Head of caudate nucleus (tissue), 42 donors: Measurements from ENCODE around the gene GPBP1.
"Not testable (repeated sequence)": the region's sequence is repeated elsewhere in the genome, so short reads cannot be mapped to it uniquely, and the experiment has no call there.

Source experiments
- DNase-seq, 42 donors: peaks; one replicate each; pipeline versions ENCODE4 v3.0.0 to v3.0.0-alpha.2; 2020 to 2021; ENCODE audit warnings: mixed read lengths in 7 of 42
- intact Hi-C: fragments of 100-400 bp; cut with DNase I; formaldehyde crosslinking; loops from one replicate; pipeline ENCODE4 v1.15.0; 2022

The GPBP1 gene, protein sequence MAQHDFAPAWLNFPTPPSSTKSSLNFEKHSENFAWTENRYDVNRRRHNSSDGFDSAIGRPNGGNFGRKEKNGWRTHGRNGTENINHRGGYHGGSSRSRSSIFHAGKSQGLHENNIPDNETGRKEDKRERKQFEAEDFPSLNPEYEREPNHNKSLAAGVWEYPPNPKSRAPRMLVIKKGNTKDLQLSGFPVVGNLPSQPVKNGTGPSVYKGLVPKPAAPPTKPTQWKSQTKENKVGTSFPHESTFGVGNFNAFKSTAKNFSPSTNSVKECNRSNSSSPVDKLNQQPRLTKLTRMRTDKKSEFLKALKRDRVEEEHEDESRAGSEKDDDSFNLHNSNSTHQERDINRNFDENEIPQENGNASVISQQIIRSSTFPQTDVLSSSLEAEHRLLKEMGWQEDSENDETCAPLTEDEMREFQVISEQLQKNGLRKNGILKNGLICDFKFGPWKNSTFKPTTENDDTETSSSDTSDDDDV

GRCh38 chr5:57173319-57174127, at the start of gene GPBP1:
GPBP1 (plus strand) TSS chr5:57174059; CDS start chr5:57214131, 40,072 bp downstream.
- DNase-seq = peak; percentile 94 to 99 (median 98)
- intact Hi-C loops = loop anchor here (2.0 to 10.0 kb wide), 3 partner anchors 221 to 359 kb away; partner anchors contain the start of genes MAP3K1, MIER3 and SETD9

DNA sequence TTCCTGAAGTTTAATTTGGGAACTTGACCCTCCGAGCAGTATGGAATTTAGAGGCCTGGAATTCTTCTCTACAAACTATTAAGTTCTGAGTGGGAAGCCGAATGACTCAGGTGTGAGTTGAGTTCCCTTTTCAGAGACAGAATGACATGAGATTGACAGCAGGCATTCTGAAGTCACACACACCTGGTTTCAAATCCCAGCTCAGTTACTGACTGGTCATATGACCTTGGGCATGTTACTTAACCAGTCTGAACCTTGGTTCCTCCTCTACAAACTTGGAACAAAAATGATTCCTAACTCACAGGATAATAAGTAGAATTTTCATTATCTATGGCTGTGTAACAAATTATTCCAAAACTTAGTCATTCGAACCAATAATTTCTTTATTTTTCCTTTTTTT, 45.5 kb upstream of the GPBP1 start:
- no peak for DNase-seq
- intact Hi-C loops = no loop called here

DNA sequence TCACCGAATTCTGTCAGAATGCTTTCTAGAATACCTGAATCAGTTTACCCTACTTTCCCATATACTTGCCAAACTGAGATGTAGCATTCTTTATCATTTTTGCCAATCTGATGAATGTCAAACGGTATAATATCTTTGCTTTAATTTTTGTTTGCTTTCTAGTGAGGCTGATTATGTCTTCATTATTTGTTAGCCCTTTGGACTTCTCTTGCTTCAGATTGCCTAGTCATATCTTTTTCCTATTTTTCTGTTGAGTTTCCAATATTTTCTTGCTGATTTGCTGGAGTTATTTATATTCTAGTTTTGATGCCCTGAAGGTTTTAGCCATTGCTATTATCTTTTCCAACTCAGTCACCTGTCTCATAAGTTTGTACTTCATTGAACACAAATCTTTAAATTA, 40.3 kb upstream of the GPBP1 start:
- no peak for DNase-seq
- intact Hi-C loops = no loop called here

DNA sequence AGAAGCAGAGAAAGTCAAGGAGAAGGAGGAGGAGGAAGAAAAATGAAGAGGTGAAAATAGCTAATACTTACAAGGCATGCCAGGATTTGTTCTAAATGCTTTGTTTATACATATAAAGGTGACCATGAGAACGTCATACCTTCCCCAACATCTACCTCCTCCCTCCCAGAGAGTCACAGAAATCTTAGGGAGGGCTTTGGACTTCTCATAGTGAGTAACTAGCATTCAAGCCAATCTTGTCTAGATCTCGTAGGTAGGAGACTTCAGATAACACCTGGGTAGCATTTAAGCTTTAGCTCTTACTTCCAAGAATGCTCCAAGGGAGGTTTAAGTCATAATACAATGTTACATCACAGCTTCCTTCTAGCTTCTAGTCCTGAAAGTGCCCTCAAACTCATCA, 36.5 kb upstream of the GPBP1 start:
- intact Hi-C loops = no loop called here

GRCh38 chr5:57152316-57152715, 21.5 kb upstream of the GPBP1 start:
- DNase-seq = no peak
- intact Hi-C loops = no loop called here

More for the DNA sequence above, 36.5 kb upstream of the GPBP1 start:
- DNase-seq = no peak

GRCh38 chr5:57155033-57155432, 18.8 kb upstream of the GPBP1 start:
- no peak for DNase-seq
- intact Hi-C loops = no loop called here

DNA sequence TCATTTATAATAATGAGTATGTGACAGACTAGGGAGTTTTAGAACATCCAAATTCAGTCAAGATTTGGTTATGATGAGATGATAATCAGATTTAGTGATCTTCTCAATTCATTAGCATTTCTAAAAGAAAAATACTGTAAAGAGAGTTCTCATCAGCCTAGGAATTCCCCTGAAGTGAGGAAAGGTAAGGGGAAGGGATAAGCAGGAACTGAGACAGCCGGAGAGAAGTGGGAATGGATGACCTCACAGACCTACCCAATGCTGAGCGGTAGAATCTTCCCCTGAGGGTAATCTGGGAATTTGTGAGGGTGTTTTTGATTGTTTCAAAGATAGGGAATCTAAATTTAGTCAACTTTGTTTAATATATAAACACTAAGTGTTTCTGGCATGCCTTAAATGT, 16.7 kb upstream of the GPBP1 start:
- DNase-seq = no peak
- intact Hi-C loops = no loop called here

GRCh38 chr5:57157666-57158065, 16.2 kb upstream of the GPBP1 start:
- intact Hi-C loops = no loop called here
- no peak for DNase-seq

DNA sequence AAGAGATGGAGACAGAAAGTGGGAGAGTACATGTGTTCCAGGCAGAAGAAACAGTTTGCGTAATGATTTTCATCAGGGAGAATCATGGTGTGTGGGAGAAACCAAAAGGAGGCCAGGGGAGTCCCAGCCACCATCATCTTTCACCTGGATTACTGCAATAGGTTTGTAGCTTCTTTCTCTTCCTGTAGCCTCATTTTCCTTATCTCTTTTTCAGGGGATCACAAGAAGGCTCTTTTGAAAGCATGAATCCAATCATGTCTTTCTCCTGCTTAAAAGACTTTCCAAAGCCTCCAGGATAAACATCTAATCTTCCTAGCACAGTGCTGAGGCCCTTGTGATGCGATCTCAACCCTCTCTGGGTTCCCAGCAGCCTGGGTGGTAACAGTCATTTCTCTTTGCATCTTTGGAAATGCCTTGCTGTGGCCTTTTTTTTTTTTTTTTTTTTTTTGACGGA, 10.3 kb upstream of the GPBP1 start:
- DNase-seq = no peak
- intact Hi-C loops = no loop called here

GRCh38 chr5:57164124-57164523, 9.7 kb upstream of the GPBP1 start:
- no peak for DNase-seq
- intact Hi-C loops = no loop called here

GRCh38 chr5:57165171-57165570, 8.7 kb upstream of the GPBP1 start:
- DNase-seq, intact Hi-C loops: not testable (repeated sequence)

DNA sequence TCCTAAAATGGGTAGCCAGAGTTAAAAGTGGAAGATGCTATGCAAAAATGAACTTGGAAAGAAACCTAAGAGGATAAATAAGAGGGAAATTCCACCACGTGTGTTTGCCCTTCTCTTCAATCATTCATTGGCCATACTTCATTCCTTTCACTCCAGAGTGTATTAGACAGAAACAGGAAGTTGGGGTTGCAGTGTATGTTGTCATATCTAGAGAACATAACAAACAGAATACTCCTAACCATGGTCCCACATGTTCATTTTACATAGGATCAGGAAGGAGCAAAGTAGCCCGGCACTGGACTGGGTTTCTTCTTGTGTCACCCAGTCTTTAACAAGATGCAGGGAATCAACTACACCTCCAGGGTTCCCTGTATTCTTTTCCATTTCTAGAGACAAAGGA, 7.6 kb upstream of the GPBP1 start:
- intact Hi-C loops = no loop called here
- DNase-seq = no peak

- DNase-seq = no peak
- intact Hi-C loops = no loop called here
Observed at GRCh38 chr5:57167201-57167600, 6.7 kb upstream of the GPBP1 start.

- not testable (repeated sequence) for DNase-seq
- intact Hi-C loops = loop anchor here (10.0 kb wide), 1 partner anchor 355 kb away; the partner anchor contains the start of gene MAP3K1
Observed at GRCh38 chr5:57170116-57170515, 3.7 kb upstream of the GPBP1 start.

- no peak for DNase-seq
- intact Hi-C loops = loop anchor here (2.0 to 10.0 kb wide), 2 partner anchors 219 to 357 kb away; partner anchors contain the start of genes MAP3K1 and MIER3
Observed at GRCh38 chr5:57171816-57172465, 1.9 kb upstream of the GPBP1 start.

DNA sequence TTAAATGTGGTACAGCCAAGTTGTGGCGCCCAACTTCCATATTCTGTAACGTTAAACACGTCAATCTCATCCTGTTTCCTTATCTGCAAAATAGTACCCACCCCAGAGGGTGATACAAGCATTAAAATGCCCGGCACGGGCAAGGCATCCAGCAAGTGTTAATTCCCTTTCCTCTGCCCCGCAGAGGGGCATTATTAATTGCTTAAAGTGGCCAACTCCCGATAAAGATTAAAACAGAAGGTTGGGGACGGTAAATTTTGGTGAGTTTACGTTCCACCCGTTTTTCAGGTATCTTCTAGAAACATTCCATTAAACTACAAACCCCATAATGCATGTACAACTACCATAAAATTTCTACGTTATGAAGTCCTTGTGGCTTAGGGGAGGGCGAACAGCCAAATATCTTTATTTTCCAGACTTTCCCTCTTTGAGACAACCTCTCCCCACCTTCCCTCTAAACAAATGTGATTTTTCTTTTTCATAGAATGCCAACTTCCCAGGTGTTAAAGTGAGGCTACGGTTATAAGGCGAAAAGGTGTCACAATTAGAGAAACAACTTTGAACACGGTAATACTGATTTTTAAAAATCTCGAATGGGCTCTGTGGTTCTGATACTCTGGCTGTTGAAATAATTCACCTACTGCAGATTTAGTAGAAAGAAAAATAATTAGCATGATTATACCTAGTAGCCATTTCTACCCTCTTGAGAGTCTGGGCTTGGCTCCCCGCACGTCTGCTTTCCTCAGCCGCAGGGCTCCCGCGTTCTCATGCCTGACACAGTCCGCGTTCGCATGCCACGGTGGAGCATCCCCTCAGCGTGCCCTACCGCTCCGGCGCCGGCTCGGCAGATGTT, 1.2 kb upstream of the GPBP1 start:
- intact Hi-C loops = loop anchor here (2.0 to 10.0 kb wide), 2 partner anchors 220 to 358 kb away; partner anchors contain the start of genes MAP3K1 and MIER3
- DNase-seq = peak in 14 of 42 donors; percentile 2 to 89 (median 38)

- intact Hi-C loops = loop anchor here (2.0 to 10.0 kb wide), 2 partner anchors 266 to 360 kb away; partner anchors contain the start of genes MAP3K1 and SETD9
- peak in 28 of 42 donors; percentile 8 to 62 (median 32) for DNase-seq
Observed at GRCh38 chr5:57174128-57174889, 450 bp downstream of the GPBP1 start.
